Liver (tissue), 9 donors: ENCODE measurements around the gene TIAM2. TPM values are rescaled to one million over a fixed set of nuclear protein-coding genes. Genes with fewer than 3 reads are reported as not detected.

ENCODE experiments used
- DNase-seq: peaks from one replicate; pipeline ENCODE4 v3.0.0-alpha.2; 2017; ENCODE audit warnings: low spot score
- H3K27ac ChIP-seq, 2 donors: one replicate each; pipeline ENCODE4 v1.7.0; 2013; ENCODE audit warnings: inconsistent platforms in 2 of 2, low read length in 2 of 2, control low read depth in 1 of 2, low read depth in 1 of 2, mild to moderate bottlenecking in 1 of 2
- H3K27me3 ChIP-seq, 4 donors: one replicate each; pipeline versions ENCODE4 v1.6.1 to v1.7.0; 2013; ENCODE audit warnings: low read length in 3 of 4, inconsistent platforms in 1 of 4, mild to moderate bottlenecking in 1 of 4, moderate library complexity in 1 of 4; ENCODE audit not compliant: control insufficient read depth in 4 of 4, insufficient read depth in 4 of 4
- H3K36me3 ChIP-seq, 4 donors: one replicate each; pipeline versions ENCODE4 v1.6.1 to v1.7.0; 2013; ENCODE audit warnings: low read length in 3 of 4, mild to moderate bottlenecking in 3 of 4, low read depth in 1 of 4, moderate library complexity in 1 of 4; ENCODE audit not compliant: control insufficient read depth in 4 of 4, insufficient read depth in 3 of 4
- H3K4me1 ChIP-seq, 4 donors: one replicate each; pipeline versions ENCODE4 v1.6.1 to v1.7.0; 2013; ENCODE audit warnings: low read length in 3 of 4, mild to moderate bottlenecking in 3 of 4, moderate library complexity in 1 of 4; ENCODE audit not compliant: control insufficient read depth in 4 of 4, insufficient read depth in 4 of 4
- H3K4me3 ChIP-seq, 3 donors: one replicate each; pipeline versions ENCODE4 v1.6.1 to v1.7.0; 2013; ENCODE audit warnings: low read length in 3 of 3, control low read depth in 1 of 3, low read depth in 1 of 3, mild to moderate bottlenecking in 1 of 3
- H3K9ac ChIP-seq, 2 donors: one replicate each; pipeline ENCODE4 v1.7.0; 2013; ENCODE audit warnings: low read length in 2 of 2, mild to moderate bottlenecking in 2 of 2, moderate library complexity in 2 of 2, control low read depth in 1 of 2, low read depth in 1 of 2
- H3K9me3 ChIP-seq, 4 donors: one replicate each; pipeline versions ENCODE4 v1.6.1 to v1.7.0; 2013; ENCODE audit warnings: low read length in 3 of 4; ENCODE audit not compliant: control insufficient read depth in 4 of 4
- ATF3 ChIP-seq: IDR thresholded peaks from 2 replicates; pipeline ENCODE4 v1.6.1; 2016; ENCODE audit warnings: antibody characterized with exemption
- CTCF ChIP-seq: fragments of 150-350 bp; IDR thresholded peaks from 2 replicates; pipeline ENCODE4 v1.5.1; 2017; ENCODE audit warnings: improper control_type of control experiment, low read depth, low read length; ENCODE audit not compliant: missing input control
- EGR1 ChIP-seq, 2 donors: IDR thresholded peaks; 2 replicates each; pipeline ENCODE4 v1.6.1; 2016 to 2018; ENCODE audit warnings: antibody characterized with exemption in 2 of 2, low read depth in 2 of 2
- FOXA1 ChIP-seq: IDR thresholded peaks from 2 replicates; pipeline ENCODE4 v1.6.1; 2016; ENCODE audit warnings: antibody characterized with exemption
- FOXA2 ChIP-seq: IDR thresholded peaks from 2 replicates; pipeline ENCODE4 v1.6.1; 2016; ENCODE audit warnings: antibody characterized with exemption
- GABPA ChIP-seq, 2 donors: IDR thresholded peaks in 1 of 2; conservative IDR thresholded peaks in 1 of 2; 2 replicates each; pipeline ENCODE4 v1.6.1; 2016; ENCODE audit warnings: antibody characterized with exemption in 2 of 2, mild to moderate bottlenecking in 1 of 2, moderate library complexity in 1 of 2
- HNF4A ChIP-seq, 2 donors: conservative IDR thresholded peaks; 2 replicates each; pipeline ENCODE4 v1.6.1; 2016; ENCODE audit warnings: antibody characterized with exemption in 2 of 2, mild to moderate bottlenecking in 2 of 2
- HNF4G ChIP-seq: IDR thresholded peaks from 2 replicates; pipeline ENCODE4 v1.6.1; 2016; ENCODE audit warnings: antibody characterized with exemption
- JUND ChIP-seq, 2 donors: IDR thresholded peaks; 2 replicates each; pipeline ENCODE4 v1.6.1; 2016; ENCODE audit warnings: antibody characterized with exemption in 2 of 2
- MAX ChIP-seq: IDR thresholded peaks from 2 replicates; pipeline ENCODE4 v1.6.1; 2016; ENCODE audit warnings: antibody characterized with exemption
- NR2F2 ChIP-seq: IDR thresholded peaks from 2 replicates; pipeline ENCODE4 v1.6.1; 2016; ENCODE audit warnings: antibody characterized with exemption
- RAD21 ChIP-seq, 2 donors: IDR thresholded peaks; 2 replicates each; pipeline ENCODE4 v1.6.1; 2016; ENCODE audit warnings: antibody characterized with exemption in 2 of 2, mild to moderate bottlenecking in 2 of 2
- REST ChIP-seq: IDR thresholded peaks from 2 replicates; pipeline ENCODE4 v1.6.1; 2016; ENCODE audit warnings: antibody characterized with exemption, mild to moderate bottlenecking
- RXRA ChIP-seq, 2 donors: IDR thresholded peaks; 2 replicates each; pipeline ENCODE4 v1.6.1; 2017 to 2018; ENCODE audit warnings: antibody characterized with exemption in 2 of 2, mild to moderate bottlenecking in 1 of 2
- SP1 ChIP-seq: IDR thresholded peaks from 2 replicates; pipeline ENCODE4 v1.6.1; 2018; ENCODE audit warnings: antibody characterized with exemption, mild to moderate bottlenecking
- TAF1 ChIP-seq: conservative IDR thresholded peaks from 2 replicates; pipeline ENCODE4 v1.6.1; 2016; ENCODE audit warnings: antibody characterized with exemption, mild to moderate bottlenecking
- YY1 ChIP-seq: IDR thresholded peaks from 2 replicates; pipeline ENCODE4 v1.6.1; 2016; ENCODE audit warnings: antibody characterized with exemption, mild to moderate bottlenecking
- ZBTB33 ChIP-seq: IDR thresholded peaks from 2 replicates; pipeline ENCODE4 v1.6.1; 2016; ENCODE audit warnings: antibody characterized with exemption
- WGBS: extraction: QIAGEN DNeasy Blood & Tissue Kit; methylation state at CpG from one replicate; pipeline ENCODE4 v1.1.7; 2013; 5-methylcytosine and 5-hydroxymethylcytosine counted together
- polyA plus RNA-seq, 2 donors: library from polyadenylated mRNA; stranded (reverse) in 1 of 2; unstranded in 1 of 2; fragments of 200-250 nt in 1 of 2; fragments of >200 nt in 1 of 2; fragmentation: Nextera tagmentation in 1 of 2; extraction: Ambion mirVana in 1 of 2; gene quantifications; one replicate each; pipeline versions ENCODE4 v1.2.1 to v1.2.3, GENCODE V29; 2013 to 2015
- total RNA-seq, 2 donors: library from RNA; depleted of rRNA; stranded (reverse); fragments of >200 nt; gene quantifications; one replicate each; pipeline ENCODE4 v1.2.3, GENCODE V29; 2014
- donor health status: healthy.
- donor health status: healthy.
- donor health status: healthy.
- donor health status: healthy.
- donor health status: healthy.

TIAM2 gene
- total and polyA plus RNA-seq, 4 donors = 0.62 to 3.7 (median 2.4) TPM

- Histone ChIP-seq H3K9me3 (no peaks in the 10 kb centered on the region), H3K9ac (no peak overlapping the region), H3K36me3 (peaks cover 0 to 39% (median 21%) of the 10 kb centered on the region in 4 donors), H3K4me3 (no peak overlapping the region), H3K27ac (no peak overlapping the region), H3K27me3 (no peaks in the 10 kb centered on the region), H3K4me1 (no peaks in the 10 kb centered on the region)
- whole genome bisulfite sequencing = 98% methylated on average over 8 of the region's 8 CpGs
- TF ChIP-seq CTCF (no peak), FOXA1 (no peak), EGR1 (IDR thresholded peaks at IDR 0.05; ENCODE audit: low read depth in 2 of 2) (no peak), NR2F2 (no peak), RXRA (IDR thresholded peaks at IDR 0.05) (no peak), ZBTB33 (no peak), TAF1 (no peak), JUND (IDR thresholded peaks at IDR 0.05) (no peak), YY1 (no peak), GABPA (IDR thresholded peaks at IDR 0.05 in 1 of 2, conservative IDR thresholded peaks at IDR 0.05 in 1 of 2) (no peak), MAX (no peak), REST (no peak), ATF3 (no peak), HNF4A (conservative IDR thresholded peaks at IDR 0.05) (no peak), RAD21 (IDR thresholded peaks at IDR 0.05) (no peak), SP1 (no peak), HNF4G (no peak), FOXA2 (no peak)
- DNase-seq = no peak
Observed at GRCh38 chr6:155252581-155252980, 257.5 kb downstream of the TIAM2 start.
